ENCODE results near the gene IFNB1. TPM values are rescaled to one million over a fixed set of nuclear protein-coding genes. Genes with fewer than 3 reads are reported as not detected.

IFNB1 gene
- total and polyA plus RNA-seq, 7 experiments from 2014 or later: not detected

GRCh38 chr9:21037278-21037677, 40.5 kb downstream of the IFNB1 start:
- intact Hi-C loops (cut with micrococcal nuclease): loop anchor here in 1 of 2 donors (10.0 kb wide), 1 partner anchor 298 kb away; the partner anchor contains the start of gene KLHL9

GRCh38 chr9:21031808-21032183, 45.9 kb downstream of the IFNB1 start:
- DNase-seq (peak in 1 of 9 donors; percentile 11), ATAC-seq (no peak)
- Mint-ChIP-seq H3K27ac (peak overlapping the region in 5 of 9 donors; percentile 75 to 88 (median 82)), H3K4me3 (peak overlapping the region in 5 of 10 donors; percentile 60 to 86 (median 80)), H3K9me3 (peaks cover 0 to 8% (median 0%) of the 10 kb centered on the region in 11 donors), H3K27me3 (no peaks in the 10 kb centered on the region), H3K36me3 (peaks cover 3 to 12% (median 9%) of the 10 kb centered on the region in 5 donors), H3K4me1 (peaks cover 12 to 37% (median 25%) of the 10 kb centered on the region in 7 donors)
- POLR2A ChIA-PET: interaction anchor here (0.6 to 2.4 kb wide), 5 partner anchors 8 to 67 kb away, joined by 3 to 9 read pairs (median 4); no protein-coding TSS in a partner anchor
- H3K27ac ChIP-seq (ENCODE audit: low read depth, low read length): peak overlapping the region; percentile 78
- no peaks in the 10 kb centered on the region for H3K27me3 ChIP-seq (ENCODE audit: control insufficient read depth in 2 of 2, insufficient read depth in 2 of 2, low read length in 2 of 2)
- H3K36me3 ChIP-seq (ENCODE audit: control insufficient read depth in 2 of 3, insufficient read depth in 3 of 3, low read length in 3 of 3): peaks cover 0 to 3% (median 0%) of the 10 kb centered on the region in 3 experiments
- peak overlapping the region; percentile 62 for H3K4me3 ChIP-seq (ENCODE audit: low read length)
- CTCF ChIA-PET: interaction anchor here (0.6 to 1.4 kb wide), 2 partner anchors 21 to 79 kb away, joined by 3 read pairs; no protein-coding TSS in a partner anchor
- intact Hi-C loops (cut with micrococcal nuclease): loop anchor here (1.0 to 10.0 kb wide), 13 partner anchors 11 to 1979 kb away; partner anchors contain the start of genes FOCAD (in 2 of the 2), DENND4C (in 1 of the 2) and KLHL9 (in 1 of the 2)
- H3K4me1 ChIP-seq (ENCODE audit: control insufficient read depth in 2 of 2, insufficient read depth in 2 of 2, low read length in 2 of 2): peaks cover 12 to 16% of the 10 kb centered on the region in 2 donors
- no peaks in the 10 kb centered on the region for H3K9me3 ChIP-seq (ENCODE audit: control insufficient read depth in 2 of 3, low read length in 3 of 3)

More at GRCh38 chr9:21037278-21037677, 40.5 kb downstream of the IFNB1 start:
- Mint-ChIP-seq H3K36me3 (peaks cover 0 to 11% (median 0%) of the 10 kb centered on the region in 5 donors), H3K9me3 (peaks cover 0 to 11% (median 0%) of the 10 kb centered on the region in 11 donors), H3K27ac (no peak overlapping the region), H3K27me3 (no peaks in the 10 kb centered on the region), H3K4me1 (peaks cover 15 to 38% (median 28%) of the 10 kb centered on the region in 7 donors), H3K4me3 (no peak overlapping the region)
- H3K27me3 ChIP-seq (ENCODE audit: control insufficient read depth in 2 of 2, insufficient read depth in 2 of 2, low read length in 2 of 2): no peaks in the 10 kb centered on the region
- H3K27ac ChIP-seq (ENCODE audit: low read depth, low read length): no peak overlapping the region
- ChIA-PET CTCF (interaction anchor here (0.7 kb wide), 1 partner anchor 598 kb away, joined by 3 read pairs; no protein-coding TSS in a partner anchor), POLR2A (no interaction called here)
- peaks cover under 1 to 6% of the 10 kb centered on the region in 2 donors for H3K4me1 ChIP-seq (ENCODE audit: control insufficient read depth in 2 of 2, insufficient read depth in 2 of 2, low read length in 2 of 2)
- ATAC-seq (no peak), DNase-seq (no peak)
- no peaks in the 10 kb centered on the region for H3K36me3 ChIP-seq (ENCODE audit: control insufficient read depth in 2 of 3, insufficient read depth in 3 of 3, low read length in 3 of 3)
- no peaks in the 10 kb centered on the region for H3K9me3 ChIP-seq (ENCODE audit: control insufficient read depth in 2 of 3, low read length in 3 of 3)
- no peak overlapping the region for H3K4me3 ChIP-seq (ENCODE audit: low read length)

- H3K4me3 ChIP-seq (ENCODE audit: low read length): peak within 1 kb of the TSS; percentile 62
- Mint-ChIP-seq H3K27ac (peak within 1 kb of the TSS in 7 of 9 donors; percentile 71 to 88 (median 81)), H3K27me3 (no peaks in the 10 kb centered on the region), H3K4me3 (peak within 1 kb of the TSS in 7 of 10 donors; percentile 65 to 86 (median 76)), H3K9me3 (peaks cover 0 to 8% (median 0%) of the 10 kb centered on the region in 11 donors), H3K4me1 (peaks cover 13 to 42% (median 30%) of the 10 kb centered on the region in 7 donors), H3K36me3 (peaks cover 9 to 17% (median 14%) of the 10 kb centered on the region in 5 donors)
- H3K9me3 ChIP-seq (ENCODE audit: control insufficient read depth in 2 of 3, low read length in 3 of 3): no peaks in the 10 kb centered on the region
- ChIA-PET CTCF (interaction anchor here (1.4 kb wide), 1 partner anchor 80 kb away, joined by 3 read pairs; no protein-coding TSS in a partner anchor), POLR2A (interaction anchor here (0.6 to 2.4 kb wide), 9 partner anchors 8 to 409 kb away, joined by 3 to 9 read pairs (median 4); partner anchors contain the start of gene MLLT3)
- no peaks in the 10 kb centered on the region for H3K27me3 ChIP-seq (ENCODE audit: control insufficient read depth in 2 of 2, insufficient read depth in 2 of 2, low read length in 2 of 2)
- H3K4me1 ChIP-seq (ENCODE audit: control insufficient read depth in 2 of 2, insufficient read depth in 2 of 2, low read length in 2 of 2): peaks cover 12 to 16% of the 10 kb centered on the region in 2 donors
- DNase-seq (peak; percentile 53 to 76 (median 73)), ATAC-seq (peak; percentile 87)
- H3K36me3 ChIP-seq (ENCODE audit: control insufficient read depth in 2 of 3, insufficient read depth in 3 of 3, low read length in 3 of 3): peaks cover 0 to 4% (median 0%) of the 10 kb centered on the region in 3 experiments
- peak within 1 kb of the TSS; percentile 78 for H3K27ac ChIP-seq (ENCODE audit: low read depth, low read length)
- intact Hi-C loops (cut with micrococcal nuclease): loop anchor here (1.0 to 10.0 kb wide), 13 partner anchors 11 to 1979 kb away; partner anchors contain the start of genes FOCAD (in 2 of the 2), DENND4C (in 1 of the 2) and KLHL9 (in 1 of the 2)
Observed at GRCh38 chr9:21031091-21031807, 46.5 kb downstream of the IFNB1 start, which contains the start of gene HACD4. Gene HACD4, minus strand, starts transcription at chr9:21031640. Its CDS starts 50 bp downstream, at chr9:21031590.

GRCh38 chr9:21030389-21031035, 47.2 kb downstream of the IFNB1 start:
- CTCF ChIA-PET: no interaction called here
- peak overlapping the region; percentile 78 for H3K27ac ChIP-seq (ENCODE audit: low read depth, low read length)
- Mint-ChIP-seq H3K9me3 (peaks cover 0 to 8% (median 0%) of the 10 kb centered on the region in 11 donors), H3K4me1 (peaks cover 16 to 49% (median 37%) of the 10 kb centered on the region in 7 donors), H3K36me3 (peaks cover 16 to 24% (median 20%) of the 10 kb centered on the region in 5 donors), H3K4me3 (no peak overlapping the region), H3K27ac (no peak overlapping the region), H3K27me3 (no peaks in the 10 kb centered on the region)
- no peaks in the 10 kb centered on the region for H3K9me3 ChIP-seq (ENCODE audit: control insufficient read depth in 2 of 3, low read length in 3 of 3)
- DNase-seq: peak in 8 of 9 donors; percentile 7 to 44 (median 29)
- peak overlapping the region; percentile 62 for H3K4me3 ChIP-seq (ENCODE audit: low read length)
- no peaks in the 10 kb centered on the region for H3K27me3 ChIP-seq (ENCODE audit: control insufficient read depth in 2 of 2, insufficient read depth in 2 of 2, low read length in 2 of 2)
- POLR2A ChIA-PET: interaction anchor here (0.8 to 2.4 kb wide), 9 partner anchors 9 to 409 kb away, joined by 3 to 9 read pairs (median 3); partner anchors contain the start of gene MLLT3
- H3K36me3 ChIP-seq (ENCODE audit: control insufficient read depth in 2 of 3, insufficient read depth in 3 of 3, low read length in 3 of 3): peaks cover 0 to 11% (median 0%) of the 10 kb centered on the region in 3 experiments
- intact Hi-C loops (cut with micrococcal nuclease): loop anchor here (1.0 to 10.0 kb wide), 13 partner anchors 10 to 1978 kb away; partner anchors contain the start of genes FOCAD (in 2 of the 2), DENND4C (in 1 of the 2) and KLHL9 (in 1 of the 2)
- peak; percentile 65 for ATAC-seq
- H3K4me1 ChIP-seq (ENCODE audit: control insufficient read depth in 2 of 2, insufficient read depth in 2 of 2, low read length in 2 of 2): peaks cover 12 to 16% of the 10 kb centered on the region in 2 donors

GRCh38 chr9:21029661-21030060, 48.1 kb downstream of the IFNB1 start:
- no peak for DNase-seq
- Mint-ChIP-seq H3K4me3 (no peak overlapping the region), H3K36me3 (peaks cover 20 to 29% (median 21%) of the 10 kb centered on the region in 5 donors), H3K4me1 (peaks cover 16 to 55% (median 40%) of the 10 kb centered on the region in 7 donors), H3K27me3 (no peaks in the 10 kb centered on the region), H3K27ac (no peak overlapping the region), H3K9me3 (peaks cover 0 to 8% (median 0%) of the 10 kb centered on the region in 11 donors)
- Histone ChIP-seq H3K4me3 (ENCODE audit: low read length) (no peak overlapping the region), H3K27me3 (ENCODE audit: control insufficient read depth in 2 of 2, insufficient read depth in 2 of 2, low read length in 2 of 2) (no peaks in the 10 kb centered on the region), H3K9me3 (ENCODE audit: control insufficient read depth in 2 of 3, low read length in 3 of 3) (no peaks in the 10 kb centered on the region), H3K27ac (ENCODE audit: low read depth, low read length) (peak overlapping the region; percentile 24), H3K36me3 (ENCODE audit: control insufficient read depth in 2 of 3, insufficient read depth in 3 of 3, low read length in 3 of 3) (peaks cover 0 to 12% (median 0%) of the 10 kb centered on the region in 3 experiments), H3K4me1 (ENCODE audit: control insufficient read depth in 2 of 2, insufficient read depth in 2 of 2, low read length in 2 of 2) (peaks cover 12 to 16% of the 10 kb centered on the region in 2 donors)
- ATAC-seq: no peak
- CTCF ChIA-PET: no interaction called here
- intact Hi-C loops (cut with micrococcal nuclease): loop anchor here (2.0 to 10.0 kb wide), 8 partner anchors 31 to 1977 kb away; partner anchors contain the start of genes DENND4C (in 1 of the 2) and KLHL9 (in 1 of the 2)
- POLR2A ChIA-PET: interaction anchor here (1.0 to 2.4 kb wide), 4 partner anchors 28 to 346 kb away, joined by 3 to 9 read pairs (median 4); partner anchors contain the start of gene FOCAD

All from naive thymus-derived CD4-positive, alpha-beta T cell (primary cell).